HG03571 (cell line): ENCODE measurements around the gene PLPPR5.

Experiments used
- ATAC-seq: cut with Tn5 transposase; IDR thresholded peaks from one replicate; pipeline ENCODE4 v1.9.1; 2021; ENCODE audit not compliant: unreplicated experiment

PLPPR5 gene

DNA sequence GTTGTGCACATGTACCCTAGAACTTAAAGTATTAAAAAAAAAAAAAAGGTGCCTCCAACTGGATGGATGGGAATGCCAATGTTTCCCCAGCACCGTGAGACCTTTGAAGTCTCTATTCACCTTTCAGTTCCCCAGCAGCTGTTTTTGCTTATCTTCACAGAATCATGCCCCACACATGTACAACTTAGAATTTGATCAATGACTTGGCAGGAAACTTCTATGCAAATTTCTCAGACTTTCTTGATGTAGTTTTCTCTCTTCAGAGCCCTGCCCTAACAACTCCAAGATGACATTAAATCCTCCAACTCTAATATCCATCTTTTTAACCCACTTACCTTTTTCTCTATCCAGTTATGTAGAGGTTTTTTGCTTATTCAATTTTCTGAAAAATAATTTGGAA, 144.3 kb downstream of the PLPPR5 start:
- ATAC-seq = no peak

DNA sequence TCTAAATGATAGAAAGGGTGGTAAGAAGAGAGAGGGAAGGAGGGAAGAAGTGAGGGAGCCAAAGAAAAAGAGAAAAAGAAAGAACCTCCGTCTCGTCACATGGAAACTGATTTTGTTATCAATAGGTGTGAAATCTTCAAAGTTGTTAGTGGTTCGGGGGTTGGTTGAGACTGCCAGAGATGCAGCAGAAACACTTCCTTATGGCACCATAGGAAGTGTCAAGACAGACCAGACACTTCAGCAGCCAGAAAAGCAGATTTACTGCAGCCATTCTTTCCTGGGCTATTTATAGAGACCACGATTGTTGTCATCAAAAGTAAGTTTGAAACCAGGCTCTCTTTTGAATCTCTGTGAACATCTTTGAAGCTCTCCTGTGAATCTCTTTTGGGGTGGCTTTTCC, 150.5 kb downstream of the PLPPR5 start:
- no peak for ATAC-seq

DNA sequence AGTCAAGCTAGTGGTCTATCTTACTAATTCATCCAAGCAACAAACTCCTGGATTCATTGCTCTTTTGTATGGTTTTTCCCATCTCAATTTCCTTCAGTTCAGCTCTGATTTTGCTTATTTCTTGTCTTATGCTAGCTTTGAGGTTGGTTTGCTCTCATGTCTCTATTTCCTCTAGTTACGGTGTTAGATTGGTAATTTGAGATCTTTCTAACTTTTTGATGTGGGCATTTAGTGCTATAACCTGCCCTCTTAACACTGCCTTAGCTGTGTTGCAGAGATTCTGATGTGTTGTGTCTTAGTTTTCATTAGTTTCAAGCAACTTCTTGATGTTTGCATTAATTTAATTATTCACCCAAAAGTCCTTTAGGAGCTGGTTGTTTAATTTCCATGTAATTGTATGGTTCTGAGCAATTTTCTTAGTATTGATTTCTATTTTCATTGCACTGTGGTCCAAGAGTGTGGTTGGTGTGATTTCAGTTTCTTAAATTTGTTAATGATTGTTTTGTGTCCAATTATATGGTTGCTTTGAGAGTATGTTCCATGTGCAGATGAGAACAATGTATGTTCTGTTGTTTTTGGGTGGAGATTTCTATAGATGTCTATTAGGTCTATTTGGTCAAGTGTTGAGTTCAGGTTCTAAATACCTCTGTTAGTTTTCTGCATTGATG, 154.6 kb downstream of the PLPPR5 start:
- no peak for ATAC-seq

DNA sequence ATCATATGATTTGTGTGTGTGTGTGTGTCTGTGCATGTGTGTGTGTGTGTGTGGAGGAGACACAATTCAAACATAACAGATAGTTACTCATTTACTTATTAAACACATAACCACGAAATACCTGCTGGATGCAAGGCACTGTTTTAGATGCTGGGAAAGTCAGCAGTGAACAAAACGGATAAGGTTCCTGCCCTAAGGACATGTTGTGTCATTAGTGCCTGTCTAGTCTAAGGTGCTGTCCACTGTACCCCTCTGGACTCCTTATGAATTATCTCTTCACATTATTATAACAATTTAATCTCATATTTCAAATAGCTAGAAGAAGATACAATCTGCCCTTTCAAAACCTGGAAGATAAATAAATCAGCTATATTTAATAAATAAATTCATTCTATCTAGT, 162.4 kb downstream of the PLPPR5 start:
- ATAC-seq = no peak
